ENCODE results near the gene GOT1. TPM values are rescaled to one million over a fixed set of nuclear protein-coding genes. Genes with fewer than 3 reads are reported as not detected.

GOT1 gene
- total RNA-seq, 1 experiment from 2014 or later = 32.6 TPM

GRCh38 chr10:99360934-99361333 is 69.5 kb downstream of the GOT1 start:
- Histone ChIP-seq H3F3A (ENCODE audit: low read length, unreplicated experiment) (no peaks in the 10 kb centered on the region), H3K27ac (ENCODE audit: low read length) (no peak overlapping the region), H3K36me3 (ENCODE audit: low read depth, low read length) (no peaks in the 10 kb centered on the region), H3K9me3 (ENCODE audit: low read length) (no peaks in the 10 kb centered on the region), H3K9ac (ENCODE audit: low read length) (no peak overlapping the region), H3K4me2 (ENCODE audit: low read length) (no peak overlapping the region), H3K79me2 (ENCODE audit: low read length) (no peaks in the 10 kb centered on the region), H2AFZ (ENCODE audit: low read length) (no peak overlapping the region), H3K9me2 (replicated peaks; ENCODE audit: low read length) (no peaks in the 10 kb centered on the region), H3K4me3 (ENCODE audit: low read length) (no peak overlapping the region), H4K20me1 (ENCODE audit: low read length) (no peaks in the 10 kb centered on the region), H3K27me3 (ENCODE audit: low read length) (no peaks in the 10 kb centered on the region), H3K4me1 (ENCODE audit: insufficient read depth, low read length) (no peaks in the 10 kb centered on the region)
- ChIA-PET CTCF (interaction anchor here (0.6 kb wide), 1 partner anchor 86 kb away, joined by 3 read pairs; no protein-coding TSS in a partner anchor), POLR2A (ENCODE audit: unreplicated experiment) (no interaction called here)
- TF ChIP-seq CTCF (conservative IDR thresholded peaks at IDR 0.05; ENCODE audit: low read depth, low read length) (0 out of 2 replicates have a peak, but pooled peaks have one; percentile 9), EZH2phosphoT487 (IDR thresholded peaks at IDR 0.05; ENCODE audit: borderline replicate concordance, low read length) (no peak)
- DNase-seq (no peak), ATAC-seq (peak; percentile 50)
- intact Hi-C loops (cut with micrococcal nuclease) = loop anchor here (2.0 kb wide), 1 partner anchor 32 kb away; the partner anchor contains the start of gene CNNM1
- BruUV-seq (replicated peaks) = no TSS peak

- Histone ChIP-seq H3K9me2 (replicated peaks; ENCODE audit: low read length) (no peaks in the 10 kb centered on the region), H3K9ac (ENCODE audit: low read length) (no peak overlapping the region), H2AFZ (ENCODE audit: low read length) (no peak overlapping the region), H3K27me3 (ENCODE audit: low read length) (no peaks in the 10 kb centered on the region), H3F3A (ENCODE audit: low read length, unreplicated experiment) (no peaks in the 10 kb centered on the region), H3K79me2 (ENCODE audit: low read length) (no peaks in the 10 kb centered on the region), H3K36me3 (ENCODE audit: low read depth, low read length) (no peaks in the 10 kb centered on the region), H3K4me1 (ENCODE audit: insufficient read depth, low read length) (no peaks in the 10 kb centered on the region), H3K9me3 (ENCODE audit: low read length) (no peaks in the 10 kb centered on the region), H3K4me3 (ENCODE audit: low read length) (no peak overlapping the region), H4K20me1 (ENCODE audit: low read length) (no peaks in the 10 kb centered on the region), H3K4me2 (ENCODE audit: low read length) (no peak overlapping the region), H3K27ac (ENCODE audit: low read length) (no peak overlapping the region)
- CTCF ChIA-PET = no interaction called here
- no TSS peak for BruUV-seq (replicated peaks)
- intact Hi-C loops (cut with micrococcal nuclease) = no loop called here
- ATAC-seq (no peak), DNase-seq (no peak)
- POLR2A ChIA-PET (ENCODE audit: unreplicated experiment) = no interaction called here
- no peak for TF ChIP-seq CTCF (conservative IDR thresholded peaks at IDR 0.05; ENCODE audit: low read depth, low read length)
- no peak for TF ChIP-seq EZH2 (IDR thresholded peaks at IDR 0.05; ENCODE audit: low read length, unreplicated experiment)
- TF ChIP-seq EZH2phosphoT487 (IDR thresholded peaks at IDR 0.05; ENCODE audit: borderline replicate concordance, low read length) = no peak
Observed at GRCh38 chr10:99358101-99358500, 72.3 kb downstream of the GOT1 start.

GRCh38 chr10:99357691-99358090 is 72.7 kb downstream of the GOT1 start:
- Histone ChIP-seq H3K4me1 (ENCODE audit: insufficient read depth, low read length) (no peaks in the 10 kb centered on the region), H3K36me3 (ENCODE audit: low read depth, low read length) (no peaks in the 10 kb centered on the region), H3K4me2 (ENCODE audit: low read length) (no peak overlapping the region), H4K20me1 (ENCODE audit: low read length) (no peaks in the 10 kb centered on the region), H3K9ac (ENCODE audit: low read length) (no peak overlapping the region), H3K27ac (ENCODE audit: low read length) (no peak overlapping the region), H3K9me2 (replicated peaks; ENCODE audit: low read length) (no peaks in the 10 kb centered on the region), H3K4me3 (ENCODE audit: low read length) (no peak overlapping the region), H3K27me3 (ENCODE audit: low read length) (no peaks in the 10 kb centered on the region), H3K9me3 (ENCODE audit: low read length) (no peaks in the 10 kb centered on the region), H2AFZ (ENCODE audit: low read length) (no peak overlapping the region), H3K79me2 (ENCODE audit: low read length) (no peaks in the 10 kb centered on the region), H3F3A (ENCODE audit: low read length, unreplicated experiment) (no peaks in the 10 kb centered on the region)
- intact Hi-C loops (cut with micrococcal nuclease) = no loop called here
- DNase-seq = no peak
- ChIA-PET CTCF (no interaction called here), POLR2A (ENCODE audit: unreplicated experiment) (no interaction called here)
- TF ChIP-seq EZH2phosphoT487 (IDR thresholded peaks at IDR 0.05; ENCODE audit: borderline replicate concordance, low read length) (no peak), CTCF (conservative IDR thresholded peaks at IDR 0.05; ENCODE audit: low read depth, low read length) (no peak), EZH2 (IDR thresholded peaks at IDR 0.05; ENCODE audit: low read length, unreplicated experiment) (no peak)
- no TSS peak for BruUV-seq (replicated peaks)
- no peak for ATAC-seq
